NCI-H128 (cell line): ENCODE results near the gene NMT2.
A peak's percentile ranks its signal among the peaks of the same experiment; 100 is the strongest.

ENCODE experiments used
- DNase-seq: peaks from one replicate; lab custom pipeline; 2025; ENCODE audit not compliant: unreplicated experiment; lab: John Stamatoyannopoulos, UW

Gene NMT2

DNA sequence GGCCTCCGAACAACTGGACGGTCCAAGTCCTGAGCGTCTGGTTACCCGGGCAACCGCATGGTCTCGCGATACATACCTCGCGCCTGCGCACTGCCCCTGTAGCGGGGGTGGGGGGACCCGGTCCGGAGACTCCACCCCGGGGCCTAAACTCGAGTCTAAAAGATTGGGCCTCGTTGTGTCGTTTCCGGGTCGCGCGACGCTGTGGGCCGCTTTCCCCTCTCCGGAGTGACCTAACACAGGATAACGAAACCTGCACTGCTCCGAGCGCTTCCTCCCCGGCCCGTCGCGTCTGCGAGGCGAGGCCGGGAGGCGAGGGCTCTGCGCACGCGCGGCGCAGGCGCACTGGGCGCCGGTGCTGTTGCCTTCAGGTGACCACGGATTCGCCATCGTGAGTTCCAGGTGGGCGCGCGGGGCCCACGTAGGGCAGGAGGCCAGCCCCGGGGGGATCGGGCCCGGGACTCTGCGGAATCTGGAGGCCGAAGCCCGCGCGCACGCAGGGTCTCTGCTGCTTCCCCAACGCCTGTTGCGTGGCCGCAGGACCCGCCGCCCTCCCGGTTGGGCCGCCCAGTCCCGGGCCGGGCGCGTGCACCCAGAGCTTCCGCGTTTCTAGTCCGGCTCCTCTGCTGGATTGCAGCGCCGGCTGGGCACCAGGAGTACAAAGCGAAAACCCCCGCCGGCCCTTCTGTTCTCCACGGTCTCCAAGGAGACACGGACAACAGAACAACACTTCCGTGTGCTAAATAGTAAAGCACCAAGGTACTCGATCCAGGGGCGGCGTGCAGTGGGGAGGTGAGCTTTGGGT is 71.3 kb downstream of the NMT2 start, which contains the start of gene RPP38:
TSS of gene RPP38 (plus strand) at position 345 of the 802 bp plus-strand sequence. CDS start 5,960 bp downstream, outside the sequence.
- DNase-seq, result peak; percentile 73

DNA sequence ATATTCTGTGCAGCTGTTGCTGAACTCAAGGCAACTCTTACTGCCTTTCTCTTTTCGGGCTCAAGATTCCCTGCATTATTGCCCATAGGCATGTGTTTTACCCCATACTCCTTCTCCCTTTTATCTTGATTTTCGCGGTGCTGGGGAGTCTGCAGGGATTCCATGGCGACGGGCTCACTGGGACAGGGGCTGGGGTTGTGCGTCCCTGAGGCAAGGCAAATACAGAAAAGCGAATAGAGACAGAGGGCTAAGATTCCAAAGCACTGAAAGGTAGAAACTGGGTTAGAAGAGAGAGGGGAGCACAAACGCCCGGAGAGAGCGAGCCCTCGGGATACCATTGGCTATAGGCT is 71.9 kb downstream of the NMT2 start:
- no peak for DNase-seq

DNA sequence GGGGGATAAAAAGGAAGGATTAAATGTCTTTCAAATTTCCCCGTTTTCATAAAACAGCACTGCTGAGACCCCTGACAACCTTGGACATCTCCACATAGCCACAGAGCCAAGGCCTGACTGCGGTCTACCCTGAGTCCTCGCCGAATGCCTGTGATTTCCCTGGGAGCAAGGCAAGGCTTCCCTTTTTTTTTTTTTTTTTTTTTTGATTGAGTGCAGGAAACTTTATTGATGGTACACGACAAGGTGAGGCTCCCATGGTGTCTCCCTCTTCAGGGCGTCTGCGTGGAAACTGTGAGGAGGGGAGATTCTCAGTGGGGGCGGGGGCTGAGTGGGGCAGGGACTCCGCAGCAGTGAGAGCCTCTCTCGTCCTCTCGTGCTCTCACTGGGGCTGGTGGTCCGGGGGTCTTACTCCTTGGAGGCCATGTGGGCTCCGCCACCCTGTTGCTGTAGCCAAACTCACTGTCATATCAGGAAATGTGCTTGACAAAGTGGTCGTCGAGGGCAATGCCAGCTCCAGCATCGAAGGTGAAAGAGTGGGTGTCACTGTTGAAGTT is 75.6 kb downstream of the NMT2 start:
- DNase-seq, result no peak

DNA sequence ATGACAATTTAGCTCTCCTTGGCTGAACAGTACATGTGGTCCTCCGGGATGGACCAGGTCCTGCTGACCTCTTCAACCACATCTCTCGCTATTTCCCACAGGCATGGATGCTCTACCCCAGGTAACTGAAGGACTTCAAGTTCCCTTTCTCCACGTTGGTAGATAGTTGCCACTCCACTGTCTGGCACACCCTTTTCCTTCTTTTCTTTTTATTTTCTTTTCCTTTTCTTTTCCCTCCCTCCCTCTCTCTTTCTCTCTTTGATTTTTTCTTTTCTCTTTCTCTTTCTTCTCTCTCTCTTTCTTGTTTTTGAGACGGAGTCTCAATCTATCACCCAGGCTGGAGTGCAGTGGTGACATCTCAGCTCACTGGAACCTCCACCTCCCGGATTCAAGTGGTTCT is 77.1 kb downstream of the NMT2 start:
- DNase-seq, result no peak

DNA sequence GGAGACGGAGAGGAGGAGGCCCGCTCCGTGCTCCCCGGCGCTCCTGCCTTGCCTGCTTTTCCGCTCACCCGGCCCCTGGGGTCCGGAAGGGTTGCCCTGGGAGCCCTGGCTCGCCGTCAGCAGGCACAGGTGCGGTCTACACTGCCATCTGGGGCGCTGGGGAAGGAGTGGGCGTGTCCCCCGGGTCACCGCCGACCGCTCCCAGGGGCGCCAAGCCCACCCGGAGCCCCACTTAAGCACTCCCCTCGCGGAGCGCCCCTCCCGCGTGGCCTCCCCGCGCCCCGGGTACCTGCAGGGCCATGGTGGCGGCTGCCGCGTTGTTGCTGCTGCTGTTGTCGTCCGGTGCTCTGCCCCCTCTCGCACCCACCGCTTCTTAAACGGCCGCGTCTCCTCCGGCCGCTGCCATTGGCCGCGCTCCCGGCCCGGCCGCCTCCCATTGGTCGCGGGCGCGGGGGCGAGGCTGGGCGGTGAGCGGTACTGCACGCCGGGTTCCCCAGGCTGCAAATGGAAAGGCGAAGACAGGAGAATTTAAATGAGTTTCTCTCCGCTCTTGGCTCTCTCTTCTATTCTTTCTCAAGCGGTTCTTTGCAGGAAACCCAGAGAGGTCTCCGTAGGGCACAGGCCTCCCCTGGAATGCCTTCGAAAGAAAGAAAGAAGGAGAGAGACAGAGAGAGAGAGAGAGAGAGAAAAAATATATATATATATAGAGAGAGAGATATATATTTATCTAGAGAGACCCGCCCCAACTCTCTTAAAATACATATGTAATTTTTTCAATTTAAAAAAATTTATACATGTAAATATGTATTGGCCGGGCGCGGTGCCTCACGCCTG is 79.8 kb downstream of the NMT2 start, which contains the start of gene ACBD7:
TSS of gene ACBD7 (minus strand) at position 349 of the 834 bp plus-strand sequence. CDS start at position 301, 48 bp downstream.
- DNase-seq, result peak; percentile 46

DNA sequence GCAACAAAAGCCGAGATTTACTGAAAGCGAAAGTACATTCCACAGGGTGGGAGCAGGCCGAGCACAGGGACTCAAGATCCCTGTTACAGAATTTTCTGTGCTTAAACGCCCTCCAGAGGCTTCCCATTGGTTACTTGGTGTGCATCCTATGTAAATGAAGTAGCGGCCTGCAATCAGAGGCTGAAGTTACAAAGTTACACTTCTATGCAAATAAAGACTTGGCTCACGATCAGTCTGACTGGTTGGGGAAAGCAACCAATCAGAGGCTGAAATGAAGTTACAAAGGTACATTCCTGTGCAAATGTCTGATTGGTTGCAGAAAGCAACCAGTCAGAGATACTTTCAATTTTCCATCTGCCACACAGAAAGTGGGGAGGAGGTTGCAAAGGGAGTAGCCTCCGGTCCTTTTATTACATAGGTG is 84.0 kb downstream of the NMT2 start:
- DNase-seq, result no peak

DNA sequence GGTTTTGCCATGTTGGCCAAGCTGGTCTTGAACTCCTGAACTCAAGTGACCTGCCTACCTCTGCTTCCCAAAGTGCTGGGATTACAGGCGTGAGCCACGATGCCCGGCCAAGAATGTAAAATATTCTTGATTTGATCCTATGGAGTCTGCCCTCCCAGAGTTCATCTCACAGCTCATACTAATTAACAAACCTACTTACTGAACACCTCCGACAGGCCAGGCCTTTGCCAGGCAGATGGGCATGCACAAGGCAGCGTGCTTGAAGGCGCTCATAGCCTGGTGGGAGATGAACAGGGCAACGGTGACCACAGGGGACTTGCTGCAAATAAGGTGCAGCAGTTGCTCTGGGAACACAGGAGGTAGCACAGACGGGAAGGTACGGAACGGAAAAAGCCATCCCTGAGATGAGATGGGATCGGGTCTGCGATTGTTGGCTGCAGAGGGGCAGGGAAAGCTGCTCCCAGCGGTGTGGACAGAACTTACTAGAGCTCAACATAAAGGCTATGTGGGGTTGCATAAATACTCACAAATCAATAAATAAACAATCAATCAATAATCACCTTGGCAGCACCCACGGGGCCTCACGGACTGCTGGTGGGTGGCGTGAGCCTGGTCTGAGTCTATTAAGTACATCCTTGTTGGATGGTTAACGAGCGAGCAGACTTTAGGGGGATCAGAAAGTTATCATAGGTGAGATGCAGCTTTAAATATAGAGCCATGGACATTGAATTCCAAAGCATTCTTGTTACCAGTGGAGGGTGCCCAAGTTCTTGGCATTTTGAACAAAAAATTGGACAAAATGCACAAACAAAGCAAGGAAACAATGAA is 84.6 kb downstream of the NMT2 start:
- DNase-seq, result no peak

DNA sequence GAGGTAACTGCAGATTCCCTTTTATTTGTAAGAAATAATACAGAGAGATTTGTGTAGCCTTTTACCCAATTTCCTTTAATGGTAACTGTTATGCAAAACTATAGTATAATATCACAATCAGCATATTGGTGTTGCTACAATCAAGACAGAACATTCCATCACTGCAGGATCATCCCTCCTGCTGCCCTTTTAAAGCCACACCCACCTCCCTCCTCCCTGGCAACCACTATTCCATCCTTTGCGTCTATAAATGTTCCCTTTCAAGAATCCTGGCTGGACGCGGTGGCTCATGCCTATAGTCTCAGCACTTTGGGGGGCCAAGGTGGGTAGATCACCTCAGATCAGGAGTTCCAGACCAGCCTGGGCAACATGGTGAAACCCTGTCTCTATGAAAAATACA is 93.1 kb downstream of the NMT2 start:
- DNase-seq, result no peak

DNA sequence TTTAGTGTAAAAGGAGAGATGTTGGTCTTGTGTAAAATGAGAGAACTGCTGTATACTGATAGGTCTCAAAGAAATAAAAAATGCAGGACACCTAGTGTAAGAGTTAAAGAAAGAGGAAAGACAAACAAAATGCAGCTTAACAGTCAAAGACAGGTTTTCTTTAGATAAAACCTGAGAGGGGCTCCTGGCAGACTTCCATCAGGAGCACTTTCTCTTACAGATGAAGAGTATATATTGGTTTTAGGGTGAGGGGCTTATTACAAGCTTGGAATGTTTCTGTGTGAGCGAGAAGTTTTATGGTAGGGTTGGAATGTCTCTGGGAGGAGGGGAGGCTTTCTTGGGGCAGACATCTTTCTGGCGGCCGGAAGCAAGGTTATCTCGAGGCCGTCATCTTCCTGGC is 96.1 kb downstream of the NMT2 start:
- no peak for DNase-seq

DNA sequence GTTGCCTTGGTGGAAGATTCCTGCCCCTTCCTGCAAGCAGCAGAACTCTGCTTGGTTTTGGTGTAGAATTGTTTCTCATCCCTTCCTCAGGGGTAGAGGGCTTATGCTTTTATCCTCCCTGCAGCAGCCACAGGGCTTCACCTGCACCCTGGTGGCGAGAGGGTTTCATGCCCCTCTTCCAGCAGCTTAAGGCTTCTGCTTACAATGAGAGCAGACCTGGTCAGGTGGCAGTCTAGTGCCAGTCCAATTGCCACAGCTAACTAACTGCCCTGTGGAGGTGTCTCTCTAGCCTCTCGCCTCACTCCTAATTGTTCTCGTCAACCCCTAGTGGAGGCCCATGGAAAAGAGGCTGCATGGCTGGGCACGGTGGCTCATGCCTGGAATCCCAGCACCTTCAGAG is 99.3 kb downstream of the NMT2 start:
- no peak for DNase-seq

DNA sequence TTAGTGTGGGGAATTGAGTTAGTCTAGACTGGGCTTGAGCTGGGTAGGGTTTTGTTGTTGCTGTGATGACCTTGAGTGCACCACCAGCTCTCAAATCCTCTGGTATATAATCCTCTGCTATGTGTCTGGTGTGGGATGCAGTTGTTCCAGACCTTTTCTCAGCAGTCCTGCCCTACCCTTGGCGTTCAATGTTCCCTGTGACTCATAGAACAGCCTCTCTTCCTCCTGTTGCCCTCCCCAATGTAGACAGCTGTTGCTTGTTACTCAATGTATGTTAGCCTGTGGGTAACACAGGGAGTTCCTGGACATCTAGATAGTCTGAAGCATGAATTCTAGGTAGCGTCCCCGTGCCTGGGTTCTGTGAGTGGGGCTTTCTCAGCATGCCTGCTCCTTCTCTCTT is 99.7 kb downstream of the NMT2 start:
- DNase-seq, result no peak

DNA sequence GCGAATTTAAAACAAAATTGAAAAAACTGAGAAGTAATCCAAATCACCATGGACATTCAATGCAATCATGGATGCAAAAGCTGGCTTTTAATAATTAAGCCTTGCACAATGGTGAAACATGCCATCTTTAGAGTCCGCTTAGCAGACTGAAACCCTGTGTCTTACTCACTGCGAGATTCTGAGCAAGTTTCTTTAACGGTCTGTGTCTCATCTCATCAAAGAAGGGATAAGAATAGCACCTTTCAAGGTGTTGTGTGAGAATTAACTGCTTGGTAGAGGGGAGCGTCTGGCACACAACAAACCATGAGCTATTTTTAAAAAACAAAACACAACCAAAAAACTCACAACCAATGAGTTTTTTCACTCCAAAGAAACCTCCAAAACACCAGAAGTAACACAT is 101.3 kb downstream of the NMT2 start:
- DNase-seq, result no peak

DNA sequence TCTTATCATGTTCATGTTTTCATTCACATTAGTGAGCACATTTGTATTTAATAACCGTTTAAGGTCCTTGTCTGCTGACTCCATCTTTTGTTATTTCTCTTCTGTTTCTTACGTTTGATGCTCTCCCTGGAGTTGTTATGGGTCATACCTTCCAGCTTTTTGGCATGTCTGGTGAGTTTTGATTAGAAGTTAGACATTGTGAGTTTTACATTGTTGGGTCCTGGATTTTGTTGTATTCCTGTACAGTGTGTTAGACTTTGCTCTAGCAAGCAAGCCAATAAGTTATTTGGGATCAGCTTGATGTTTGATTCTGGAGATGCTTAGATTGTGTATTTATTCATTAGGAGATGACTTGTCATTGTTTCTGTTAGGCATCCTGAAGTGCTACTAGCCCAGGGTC is 107.9 kb downstream of the NMT2 start:
- DNase-seq, result no peak

DNA sequence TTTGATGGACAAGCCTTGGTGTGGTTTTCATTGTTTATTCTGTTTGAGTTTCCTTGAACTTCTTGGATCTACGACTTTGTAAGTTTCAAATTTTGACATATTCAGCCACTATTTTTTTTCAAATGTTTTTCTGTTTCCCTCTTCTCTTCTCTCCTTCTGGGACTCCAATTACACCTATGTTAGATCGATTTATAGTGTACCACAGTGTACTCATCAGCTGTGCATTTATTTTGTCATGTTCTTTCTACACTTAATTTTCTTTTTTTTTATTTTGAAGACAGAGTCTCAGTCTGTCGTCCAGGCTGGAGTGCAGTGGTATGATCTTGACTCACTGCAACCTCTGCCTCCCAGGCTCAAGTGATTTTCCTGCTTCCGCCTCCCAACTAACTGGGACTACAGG is 108.6 kb downstream of the NMT2 start:
- DNase-seq, result no peak

DNA sequence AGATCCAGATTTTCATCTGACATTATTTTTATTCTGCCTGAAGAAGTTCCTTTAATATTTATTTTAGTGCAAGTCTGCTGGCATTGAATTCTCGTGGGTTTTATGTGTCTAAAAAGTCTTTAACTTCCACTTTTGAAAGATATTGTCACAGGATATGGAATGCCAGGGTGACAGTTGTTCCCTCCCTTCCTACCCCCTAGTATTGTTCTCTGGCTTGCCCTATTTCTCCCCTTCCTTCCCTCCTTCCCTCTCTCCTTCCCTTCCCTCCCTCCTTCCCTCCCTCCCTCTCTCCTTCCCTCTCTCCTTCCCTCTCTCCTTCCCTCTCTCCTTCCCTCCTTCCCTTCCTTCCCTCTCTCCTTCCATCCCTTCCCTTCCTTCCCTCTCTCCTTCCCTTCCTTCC is 109.8 kb downstream of the NMT2 start:
- DNase-seq, result no peak
